GM21717 (cell line): Measurements from ENCODE around the gene LTB.

ENCODE experiments used
- ATAC-seq: cut with Tn5 transposase; IDR thresholded peaks from one replicate; pipeline ENCODE4 v1.9.1; 2021; ENCODE audit warnings: mild to moderate bottlenecking, moderate library complexity; ENCODE audit not compliant: unreplicated experiment

Gene LTB

DNA sequence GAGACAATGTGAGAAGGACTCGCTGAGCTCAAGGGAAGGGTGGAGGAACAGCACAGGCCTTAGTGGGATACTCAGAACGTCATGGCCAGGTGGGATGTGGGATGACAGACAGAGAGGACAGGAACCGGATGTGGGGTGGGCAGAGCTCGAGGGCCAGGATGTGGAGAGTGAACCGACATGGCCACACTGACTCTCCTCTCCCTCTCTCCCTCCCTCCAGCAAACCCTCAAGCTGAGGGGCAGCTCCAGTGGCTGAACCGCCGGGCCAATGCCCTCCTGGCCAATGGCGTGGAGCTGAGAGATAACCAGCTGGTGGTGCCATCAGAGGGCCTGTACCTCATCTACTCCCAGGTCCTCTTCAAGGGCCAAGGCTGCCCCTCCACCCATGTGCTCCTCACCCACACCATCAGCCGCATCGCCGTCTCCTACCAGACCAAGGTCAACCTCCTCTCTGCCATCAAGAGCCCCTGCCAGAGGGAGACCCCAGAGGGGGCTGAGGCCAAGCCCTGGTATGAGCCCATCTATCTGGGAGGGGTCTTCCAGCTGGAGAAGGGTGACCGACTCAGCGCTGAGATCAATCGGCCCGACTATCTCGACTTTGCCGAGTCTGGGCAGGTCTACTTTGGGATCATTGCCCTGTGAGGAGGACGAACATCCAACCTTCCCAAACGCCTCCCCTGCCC lies 5.2 kb downstream of the LTB start:
- no peak for ATAC-seq

DNA sequence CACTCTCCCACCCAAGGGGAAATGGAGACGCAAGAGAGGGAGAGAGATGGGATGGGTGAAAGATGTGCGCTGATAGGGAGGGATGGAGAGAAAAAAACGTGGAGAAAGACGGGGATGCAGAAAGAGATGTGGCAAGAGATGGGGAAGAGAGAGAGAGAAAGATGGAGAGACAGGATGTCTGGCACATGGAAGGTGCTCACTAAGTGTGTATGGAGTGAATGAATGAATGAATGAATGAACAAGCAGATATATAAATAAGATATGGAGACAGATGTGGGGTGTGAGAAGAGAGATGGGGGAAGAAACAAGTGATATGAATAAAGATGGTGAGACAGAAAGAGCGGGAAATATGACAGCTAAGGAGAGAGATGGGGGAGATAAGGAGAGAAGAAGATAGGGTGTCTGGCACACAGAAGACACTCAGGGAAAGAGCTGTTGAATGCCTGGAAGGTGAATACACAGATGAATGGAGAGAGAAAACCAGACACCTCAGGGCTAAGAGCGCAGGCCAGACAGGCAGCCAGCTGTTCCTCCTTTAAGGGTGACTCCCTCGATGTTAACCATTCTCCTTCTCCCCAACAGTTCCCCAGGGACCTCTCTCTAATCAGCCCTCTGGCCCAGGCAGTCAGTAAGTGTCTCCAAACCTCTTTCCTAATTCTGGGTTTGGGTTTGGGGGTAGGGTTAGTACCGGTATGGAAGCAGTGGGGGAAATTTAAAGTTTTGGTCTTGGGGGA lies 6.1 kb downstream of the LTB start:
- ATAC-seq = no peak

GRCh38 chr6:31575335-31575901 lies 6.8 kb downstream of the LTB start, which contains the start of gene TNF:
TSS of gene TNF (plus strand) at chr6:31575565. CDS start at chr6:31575742, 177 bp downstream.
- no peak for ATAC-seq

- no peak for ATAC-seq
Measured at GRCh38 chr6:31574106-31575061, 7.8 kb downstream of the LTB start.

GRCh38 chr6:31573239-31574105 lies 8.8 kb downstream of the LTB start:
- ATAC-seq = no peak

DNA sequence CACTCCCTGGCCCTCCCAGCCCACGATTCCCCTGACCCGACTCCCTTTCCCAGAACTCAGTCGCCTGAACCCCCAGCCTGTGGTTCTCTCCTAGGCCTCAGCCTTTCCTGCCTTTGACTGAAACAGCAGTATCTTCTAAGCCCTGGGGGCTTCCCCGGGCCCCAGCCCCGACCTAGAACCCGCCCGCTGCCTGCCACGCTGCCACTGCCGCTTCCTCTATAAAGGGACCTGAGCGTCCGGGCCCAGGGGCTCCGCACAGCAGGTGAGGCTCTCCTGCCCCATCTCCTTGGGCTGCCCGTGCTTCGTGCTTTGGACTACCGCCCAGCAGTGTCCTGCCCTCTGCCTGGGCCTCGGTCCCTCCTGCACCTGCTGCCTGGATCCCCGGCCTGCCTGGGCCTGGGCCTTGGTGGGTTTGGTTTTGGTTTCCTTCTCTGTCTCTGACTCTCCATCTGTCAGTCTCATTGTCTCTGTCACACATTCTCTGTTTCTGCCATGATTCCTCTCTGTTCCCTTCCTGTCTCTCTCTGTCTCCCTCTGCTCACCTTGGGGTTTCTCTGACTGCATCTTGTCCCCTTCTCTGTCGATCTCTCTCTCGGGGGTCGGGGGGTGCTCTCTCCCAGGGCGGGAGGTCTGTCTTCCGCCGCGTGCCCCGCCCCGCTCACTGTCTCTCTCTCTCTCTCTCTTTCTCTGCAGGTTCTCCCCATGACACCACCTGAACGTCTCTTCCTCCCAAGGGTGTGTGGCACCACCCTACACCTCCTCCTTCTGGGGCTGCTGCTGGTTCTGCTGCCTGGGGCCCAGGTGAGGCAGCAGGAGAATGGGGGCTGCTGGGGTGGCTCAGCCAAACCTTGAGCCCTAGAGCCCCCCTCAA lies 9.9 kb downstream of the LTB start, which contains the start of gene LTA:
Gene LTA, plus strand, starts transcription at position 249 of the 871 bp plus-strand sequence. Its CDS starts 454 bp downstream, at position 703.
- ATAC-seq = peak; percentile 25

GRCh38 chr6:31569861-31570536 lies 12.2 kb downstream of the LTB start:
- no peak for ATAC-seq

- ATAC-seq = peak; percentile 53
Measured at GRCh38 chr6:31568537-31568961, 13.7 kb downstream of the LTB start.

- ATAC-seq = no peak
Measured at GRCh38 chr6:31567531-31568370, 14.5 kb downstream of the LTB start.

- no peak for ATAC-seq
Measured at GRCh38 chr6:31560697-31561058, 21.5 kb downstream of the LTB start.

- ATAC-seq = peak; percentile 34
Measured at GRCh38 chr6:31559958-31560696, 22.1 kb downstream of the LTB start.

GRCh38 chr6:31559606-31559957 lies 22.6 kb downstream of the LTB start:
- peak; percentile 4 for ATAC-seq

DNA sequence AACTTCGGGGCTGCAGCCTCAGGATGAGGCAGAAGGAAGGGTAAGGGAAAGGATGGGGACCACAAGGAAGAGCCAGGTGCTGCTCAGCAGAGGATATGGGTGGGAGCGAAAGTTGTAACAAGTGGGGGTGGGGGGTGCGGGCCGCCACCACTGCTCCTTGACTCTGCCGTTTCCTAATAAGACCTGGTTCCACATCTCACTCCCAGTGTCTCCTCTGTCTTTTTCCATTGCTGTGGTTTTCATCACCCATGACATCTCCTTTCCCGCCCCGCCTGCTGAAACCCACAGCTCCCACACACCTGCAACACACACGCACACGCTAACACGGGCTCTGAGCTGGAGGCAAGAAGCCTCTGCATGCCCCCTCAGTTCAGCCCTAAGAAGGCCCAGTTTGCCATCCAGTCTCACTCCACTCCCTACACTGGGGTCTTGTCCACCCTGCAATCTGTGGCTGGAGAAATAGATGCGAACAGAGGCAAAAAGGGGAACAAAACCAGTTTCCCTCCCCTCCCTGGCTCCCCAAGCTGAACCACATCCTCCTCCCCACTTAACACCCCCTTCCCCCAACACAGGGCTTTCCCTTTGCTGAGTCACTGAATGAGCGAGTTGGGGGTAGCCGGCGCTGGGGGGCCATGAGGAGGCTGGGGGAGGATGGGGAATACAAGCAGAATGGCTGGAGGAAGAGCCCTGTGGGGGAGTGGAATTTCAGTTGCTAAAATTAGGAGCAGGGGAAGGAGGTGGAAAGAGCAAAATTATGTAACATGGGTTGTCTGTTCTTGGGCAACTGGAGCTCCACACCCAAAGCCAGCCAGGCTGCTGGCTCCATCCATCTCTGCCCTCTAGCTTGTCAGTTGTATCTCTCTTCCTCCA lies 23.4 kb downstream of the LTB start:
- ATAC-seq = peak; percentile 26

DNA sequence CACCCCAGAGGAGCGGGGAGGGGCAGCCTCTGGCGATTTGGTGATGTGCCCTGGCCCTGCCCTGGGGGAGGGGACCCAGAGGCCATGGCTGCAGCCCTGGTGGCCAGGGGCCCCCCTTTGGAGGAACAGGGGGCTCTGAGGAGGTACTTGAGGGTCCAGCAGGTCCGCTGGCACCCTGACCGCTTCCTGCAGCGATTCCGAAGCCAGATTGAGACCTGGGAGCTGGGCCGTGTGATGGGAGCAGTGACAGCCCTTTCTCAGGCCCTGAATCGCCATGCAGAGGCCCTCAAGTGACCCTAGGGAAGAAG lies 24.0 kb downstream of the LTB start:
- no peak for ATAC-seq

GRCh38 chr6:31557443-31558317 lies 24.5 kb downstream of the LTB start:
- ATAC-seq = no peak
